ENCODE results near the gene STPG4. TPM values are rescaled to one million over a fixed set of nuclear protein-coding genes. Genes with fewer than 3 reads are reported as not detected.

The STPG4 gene
- total RNA-seq, 4 donors from 2014 or later, result not detected

- TF ChIP-seq CTCF (IDR thresholded peaks at IDR 0.05) (no peak), POLR2AphosphoS5 (IDR thresholded peaks at IDR 0.05) (no peak), EP300 (IDR thresholded peaks at IDR 0.05) (no peak), POLR2A (IDR thresholded peaks at IDR 0.05; ENCODE audit: low read depth) (no peak)
- intact Hi-C loops (cut with DNase I), result no loop called here
- no peak overlapping the region for H3K27ac ChIP-seq (replicated peaks in 1 of 4)
- no peaks in the 10 kb centered on the region for H3K4me1 ChIP-seq
- no peaks in the 10 kb centered on the region for H3K27me3 ChIP-seq
- no peaks in the 10 kb centered on the region for H3K9me3 ChIP-seq
- H3K36me3 ChIP-seq, result peaks cover 16 to 60% (median 41%) of the 10 kb centered on the region in 4 donors
- H3K4me3 ChIP-seq, result no peak overlapping the region
- DNase-seq (ENCODE audit: extremely low spot score), result no peak
These were observed 2.3 kb downstream of the STPG4 start for GRCh38 chr2:47152803-47153202.

DNA sequence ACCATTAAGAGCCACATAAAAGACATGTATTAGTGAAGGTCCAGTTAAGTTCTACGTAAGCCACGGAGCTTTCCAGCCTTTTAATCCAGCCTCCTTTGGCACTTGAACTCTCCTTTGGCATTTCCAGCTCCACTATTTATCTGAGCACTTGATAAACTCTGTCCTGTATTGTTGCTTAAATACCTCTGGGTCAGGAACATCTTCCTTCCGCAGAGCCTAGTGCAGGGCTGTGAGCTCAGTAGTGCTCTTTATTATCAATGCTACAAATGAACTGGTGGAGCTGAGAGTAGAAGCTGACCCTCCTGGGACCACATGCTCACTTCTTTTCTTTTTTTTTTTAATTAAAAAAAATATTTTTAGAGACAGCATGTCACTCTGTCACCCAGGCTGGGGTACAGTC lies 4.9 kb downstream of the STPG4 start:
- Histone ChIP-seq H3K9me3 (no peaks in the 10 kb centered on the region), H3K4me1 (no peaks in the 10 kb centered on the region), H3K27ac (replicated peaks in 1 of 4) (no peak overlapping the region), H3K36me3 (peaks cover 18 to 72% (median 41%) of the 10 kb centered on the region in 4 donors), H3K4me3 (no peak overlapping the region), H3K27me3 (no peaks in the 10 kb centered on the region)
- TF ChIP-seq POLR2AphosphoS5 (IDR thresholded peaks at IDR 0.05) (no peak), EP300 (IDR thresholded peaks at IDR 0.05) (no peak), CTCF (IDR thresholded peaks at IDR 0.05) (no peak), POLR2A (IDR thresholded peaks at IDR 0.05; ENCODE audit: low read depth) (no peak)
- no peak for DNase-seq (ENCODE audit: extremely low spot score)
- 100% methylated on average over 3 of the region's 3 CpGs for WGBS
- intact Hi-C loops (cut with DNase I), result no loop called here

DNA sequence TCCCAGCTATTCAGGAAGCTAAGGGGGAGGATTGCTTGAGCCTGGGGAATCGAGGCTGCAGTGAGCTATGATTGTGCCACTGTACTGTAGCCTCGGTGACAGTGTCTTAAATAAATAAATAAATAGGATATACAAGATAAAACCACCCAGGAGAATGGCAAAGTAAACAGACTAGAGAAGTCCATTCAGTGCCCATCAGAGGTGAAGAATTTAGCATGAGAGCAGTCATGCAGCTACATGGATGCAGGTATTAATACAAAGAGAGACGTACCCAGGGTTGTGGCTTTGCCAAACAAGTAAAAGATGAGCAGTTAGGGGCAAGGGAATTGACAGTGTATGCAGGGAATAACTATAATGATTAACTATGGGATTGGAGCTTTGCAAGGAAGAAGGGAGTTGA lies 8.1 kb downstream of the STPG4 start:
- DNase-seq (ENCODE audit: extremely low spot score), result no peak
- no peaks in the 10 kb centered on the region for H3K4me1 ChIP-seq
- H3K27ac ChIP-seq (replicated peaks in 1 of 4), result no peak overlapping the region
- WGBS, result 92% methylated on average over 3 of the region's 3 CpGs
- H3K9me3 ChIP-seq, result no peaks in the 10 kb centered on the region
- TF ChIP-seq POLR2AphosphoS5 (IDR thresholded peaks at IDR 0.05) (no peak), POLR2A (IDR thresholded peaks at IDR 0.05; ENCODE audit: low read depth) (no peak), EP300 (IDR thresholded peaks at IDR 0.05) (no peak), CTCF (IDR thresholded peaks at IDR 0.05) (no peak)
- intact Hi-C loops (cut with DNase I), result no loop called here
- no peaks in the 10 kb centered on the region for H3K27me3 ChIP-seq
- peaks cover 20 to 74% (median 39%) of the 10 kb centered on the region in 4 donors for H3K36me3 ChIP-seq
- no peak overlapping the region for H3K4me3 ChIP-seq

DNA sequence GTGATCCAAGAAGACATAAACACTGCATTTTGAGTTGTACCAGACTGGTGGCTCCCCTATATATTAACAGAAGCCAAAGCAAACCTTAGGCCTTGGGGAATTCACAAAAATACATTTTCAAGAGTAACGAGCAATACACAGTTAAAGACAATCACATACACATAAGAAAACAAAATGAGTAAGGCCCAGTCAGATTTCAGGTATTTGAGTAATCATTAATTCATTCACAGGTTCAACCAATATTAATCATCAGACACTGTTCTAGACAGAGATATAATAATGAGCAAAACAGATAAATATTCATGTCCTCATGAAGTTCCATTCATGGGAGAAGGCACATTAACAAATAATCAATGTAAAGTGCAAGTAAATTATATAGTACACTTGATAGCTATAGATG lies 9.6 kb downstream of the STPG4 start:
- TF ChIP-seq POLR2A (IDR thresholded peaks at IDR 0.05; ENCODE audit: low read depth) (no peak), POLR2AphosphoS5 (IDR thresholded peaks at IDR 0.05) (no peak), CTCF (IDR thresholded peaks at IDR 0.05) (no peak)
- Histone ChIP-seq H3K4me3 (no peak overlapping the region), H3K27me3 (no peaks in the 10 kb centered on the region), H3K27ac (replicated peaks in 1 of 4) (no peak overlapping the region), H3K4me1 (no peaks in the 10 kb centered on the region), H3K36me3 (peaks cover 18 to 71% (median 32%) of the 10 kb centered on the region in 4 donors), H3K9me3 (no peaks in the 10 kb centered on the region)
- 94% methylated on average over 1 of the region's 1 CpG for WGBS
- intact Hi-C loops (cut with DNase I), result no loop called here
- no peak for DNase-seq (ENCODE audit: extremely low spot score)

DNA sequence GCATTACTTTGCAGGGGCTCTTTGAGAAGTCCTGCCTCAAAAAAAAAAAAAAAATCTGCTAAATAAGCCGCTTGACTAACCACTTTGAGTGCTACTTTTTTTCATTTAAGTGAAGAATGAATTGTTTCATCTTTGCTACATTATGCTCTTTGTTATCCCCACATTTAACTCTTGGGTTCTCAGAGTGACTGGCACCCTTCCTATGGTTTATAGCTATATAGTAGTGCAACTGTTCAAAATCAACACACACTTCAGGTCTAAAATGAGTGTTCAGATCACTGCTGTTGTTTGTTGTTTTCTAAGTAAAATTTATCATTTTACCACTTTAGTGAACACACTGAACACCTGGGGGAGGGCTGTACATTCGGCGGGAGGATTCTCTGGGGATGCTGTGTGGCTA lies 13.6 kb downstream of the STPG4 start:
- DNase-seq (ENCODE audit: extremely low spot score), result no peak
- Histone ChIP-seq H3K36me3 (peaks cover 6 to 43% (median 11%) of the 10 kb centered on the region in 4 donors), H3K27me3 (no peaks in the 10 kb centered on the region), H3K4me3 (no peak overlapping the region), H3K4me1 (no peaks in the 10 kb centered on the region), H3K9me3 (peaks cover 0 to 7% (median 0%) of the 10 kb centered on the region in 4 donors), H3K27ac (replicated peaks in 1 of 4) (no peak overlapping the region)
- 89% methylated on average over 3 of the region's 3 CpGs for WGBS
- intact Hi-C loops (cut with DNase I), result no loop called here
- TF ChIP-seq CTCF (IDR thresholded peaks at IDR 0.05), result no peak
- no peak for TF ChIP-seq POLR2AphosphoS5 (IDR thresholded peaks at IDR 0.05)
- TF ChIP-seq EP300 (IDR thresholded peaks at IDR 0.05), result no peak
- TF ChIP-seq POLR2A (IDR thresholded peaks at IDR 0.05; ENCODE audit: low read depth), result no peak

All from esophagus muscularis mucosa (tissue), 4 donors.